Fibroblast of mammary gland (primary cell): Measurements from ENCODE around the gene DYNC2I2.

Experiments used
- DNase-seq: peaks from one replicate; pipeline ENCODE4 v3.0.0-alpha.2; 2010; ENCODE audit warnings: low read depth
- H3K4me3 ChIP-seq: 2 replicates; pipeline ENCODE4 v1.5.1; 2011; ENCODE audit warnings: low read depth, mild to moderate bottlenecking, low read length, moderate library complexity; ENCODE audit not compliant: control insufficient read depth
- TF ChIP-seq, protein P1 (sequence below): conservative IDR thresholded peaks from 2 replicates; pipeline ENCODE4 v1.5.1; 2011; ENCODE audit warnings: low read depth, low read length, inconsistent platforms; ENCODE audit not compliant: control insufficient read depth, insufficient read depth

Gene DYNC2I2

DNA sequence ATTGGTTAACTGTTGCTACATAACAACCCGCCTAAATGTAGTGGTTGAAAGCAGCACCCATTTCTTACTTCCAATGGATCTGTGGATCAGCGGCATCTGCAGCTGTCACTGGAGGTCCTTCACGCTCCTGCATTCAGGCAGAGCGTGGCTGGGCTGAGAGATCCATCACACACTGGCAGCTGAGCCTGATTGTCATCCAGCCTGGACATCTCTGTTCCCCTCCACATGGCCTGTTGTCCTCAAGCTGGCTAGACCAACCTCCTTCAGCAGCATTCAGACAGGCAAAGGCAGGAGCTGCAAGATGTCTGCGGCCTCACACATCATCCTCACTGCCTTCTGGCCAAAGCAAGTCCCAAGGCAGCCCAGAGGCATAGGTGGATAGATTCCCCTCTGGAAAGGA is 36.9 kb downstream of the DYNC2I2 start:
- TF ChIP-seq, protein P1, sequence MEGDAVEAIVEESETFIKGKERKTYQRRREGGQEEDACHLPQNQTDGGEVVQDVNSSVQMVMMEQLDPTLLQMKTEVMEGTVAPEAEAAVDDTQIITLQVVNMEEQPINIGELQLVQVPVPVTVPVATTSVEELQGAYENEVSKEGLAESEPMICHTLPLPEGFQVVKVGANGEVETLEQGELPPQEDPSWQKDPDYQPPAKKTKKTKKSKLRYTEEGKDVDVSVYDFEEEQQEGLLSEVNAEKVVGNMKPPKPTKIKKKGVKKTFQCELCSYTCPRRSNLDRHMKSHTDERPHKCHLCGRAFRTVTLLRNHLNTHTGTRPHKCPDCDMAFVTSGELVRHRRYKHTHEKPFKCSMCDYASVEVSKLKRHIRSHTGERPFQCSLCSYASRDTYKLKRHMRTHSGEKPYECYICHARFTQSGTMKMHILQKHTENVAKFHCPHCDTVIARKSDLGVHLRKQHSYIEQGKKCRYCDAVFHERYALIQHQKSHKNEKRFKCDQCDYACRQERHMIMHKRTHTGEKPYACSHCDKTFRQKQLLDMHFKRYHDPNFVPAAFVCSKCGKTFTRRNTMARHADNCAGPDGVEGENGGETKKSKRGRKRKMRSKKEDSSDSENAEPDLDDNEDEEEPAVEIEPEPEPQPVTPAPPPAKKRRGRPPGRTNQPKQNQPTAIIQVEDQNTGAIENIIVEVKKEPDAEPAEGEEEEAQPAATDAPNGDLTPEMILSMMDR, result no peak
- no peak for DNase-seq
- H3K4me3 ChIP-seq, result no peak overlapping the region

DNA sequence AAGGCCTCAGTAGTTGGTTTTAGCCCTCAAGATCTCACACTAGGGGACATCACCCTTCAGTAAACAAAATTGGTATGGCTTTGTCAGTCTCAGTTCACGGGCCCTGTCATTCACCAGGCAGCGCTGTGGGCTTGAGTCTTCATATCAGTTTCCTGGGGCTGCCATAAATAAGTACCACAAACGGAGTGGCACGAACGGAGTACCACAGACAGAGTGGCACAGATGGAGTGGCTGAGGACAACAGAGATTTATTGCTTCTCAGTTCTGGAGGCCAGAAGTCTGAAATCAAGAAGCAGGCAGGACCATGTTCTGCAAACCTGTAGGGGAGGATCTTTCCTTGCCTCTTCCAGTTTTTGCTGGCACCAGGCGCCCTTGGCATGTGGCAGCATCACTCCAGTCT is 37.5 kb downstream of the DYNC2I2 start:
- no peak for DNase-seq
- TF ChIP-seq, protein P1, result no peak
- no peak overlapping the region for H3K4me3 ChIP-seq

DNA sequence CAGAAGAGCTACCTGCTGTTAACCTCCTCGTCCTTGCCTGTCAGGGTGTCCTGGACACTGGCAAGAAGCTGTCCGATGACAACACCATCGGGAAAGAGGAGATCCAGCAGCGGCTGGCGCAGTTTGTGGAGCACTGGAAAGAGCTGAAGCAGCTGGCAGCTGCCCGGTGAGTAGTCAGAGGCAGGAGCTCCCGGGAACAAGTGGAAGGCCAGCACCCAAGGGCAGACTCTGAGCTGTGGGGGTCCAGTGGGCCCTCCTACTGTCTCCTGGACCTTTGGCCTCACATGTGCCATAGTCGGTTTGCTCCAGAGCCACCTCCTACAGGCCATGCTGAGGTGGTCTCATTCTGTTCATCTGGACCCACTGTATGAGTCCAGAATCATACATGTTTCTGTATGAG is 38.7 kb downstream of the DYNC2I2 start:
- H3K4me3 ChIP-seq, result no peak overlapping the region
- DNase-seq, result no peak
- TF ChIP-seq, protein P1, result no peak

DNA sequence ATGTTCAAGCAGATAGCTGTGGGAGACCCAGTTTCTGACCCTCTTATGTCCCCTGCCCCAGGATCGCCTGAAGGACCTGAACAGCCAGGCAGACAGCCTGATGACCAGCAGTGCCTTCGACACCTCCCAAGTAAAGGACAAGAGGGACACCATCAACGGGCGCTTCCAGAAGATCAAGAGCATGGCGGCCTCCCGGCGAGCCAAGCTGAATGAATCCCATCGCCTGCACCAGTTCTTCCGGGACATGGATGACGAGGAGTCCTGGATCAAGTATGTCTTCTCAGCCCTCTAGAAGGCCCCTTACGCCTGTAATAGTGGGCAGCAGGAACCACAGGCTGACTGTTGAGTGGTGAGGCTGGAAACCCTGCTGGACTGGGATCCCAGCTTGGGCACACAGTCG is 41.1 kb downstream of the DYNC2I2 start:
- no peak overlapping the region for H3K4me3 ChIP-seq
- no peak for DNase-seq
- TF ChIP-seq, protein P1, result no peak

DNA sequence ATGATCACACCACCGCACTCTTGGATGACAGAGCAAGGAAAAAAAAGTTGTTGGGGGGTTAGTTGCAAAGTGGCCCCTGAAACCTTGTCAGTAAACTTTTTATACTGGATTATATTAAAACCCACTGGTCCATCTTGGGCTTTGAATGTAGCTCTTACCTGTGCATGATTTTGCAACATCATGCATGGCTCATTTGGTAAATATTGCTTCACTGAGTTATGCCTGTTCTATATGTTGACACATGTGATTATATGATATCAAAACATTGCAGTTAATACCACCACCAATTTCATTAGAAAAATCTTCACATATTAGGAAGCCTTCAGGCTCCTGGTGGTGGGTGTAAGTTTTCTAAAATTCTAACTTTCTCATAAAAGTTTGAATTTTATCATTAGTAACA is 41.9 kb downstream of the DYNC2I2 start:
- H3K4me3 ChIP-seq, result no peak overlapping the region
- no peak for DNase-seq
- TF ChIP-seq, protein P1, result no peak

DNA sequence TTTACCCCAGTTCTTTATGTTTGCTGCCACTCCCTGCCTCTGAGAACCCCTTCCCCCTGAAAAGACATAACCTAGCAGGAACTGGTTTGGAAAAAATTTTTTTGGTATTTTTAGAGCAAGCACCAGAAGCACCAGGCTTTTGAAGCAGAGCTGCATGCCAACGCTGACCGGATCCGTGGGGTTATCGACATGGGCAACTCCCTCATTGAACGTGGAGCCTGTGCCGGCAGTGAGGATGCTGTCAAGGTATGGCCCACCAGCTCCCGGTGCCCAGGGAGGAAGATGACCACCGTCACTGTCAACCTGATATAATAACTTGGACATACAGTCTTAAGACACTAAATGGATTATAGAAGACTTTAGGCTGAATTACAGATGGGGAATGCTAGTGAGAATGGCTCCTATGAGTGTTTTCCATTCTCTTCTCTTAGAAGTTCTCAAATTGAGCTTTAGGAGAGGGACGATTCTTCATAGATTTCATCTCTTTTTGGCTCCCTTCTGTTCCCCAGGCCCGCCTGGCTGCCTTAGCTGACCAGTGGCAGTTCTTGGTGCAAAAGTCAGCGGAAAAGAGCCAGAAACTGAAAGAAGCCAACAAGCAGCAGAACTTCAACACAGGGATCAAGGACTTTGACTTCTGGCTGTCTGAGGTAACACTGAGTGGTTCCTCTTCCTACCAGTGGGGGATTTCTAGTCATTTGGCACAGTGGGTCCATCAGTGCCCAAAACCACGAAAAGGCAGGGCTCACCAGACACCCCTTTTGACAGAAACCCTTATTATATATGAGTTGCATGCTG is 44.9 kb downstream of the DYNC2I2 start:
- TF ChIP-seq, protein P1, result no peak
- no peak overlapping the region for H3K4me3 ChIP-seq
- no peak for DNase-seq
